ENCODE results near the gene ACSM6. TPM values are rescaled to one million over a fixed set of nuclear protein-coding genes. Genes with fewer than 3 reads are reported as not detected.

Gene ACSM6
- total RNA-seq, 2 donors from 2014 or later = not detected

DNA sequence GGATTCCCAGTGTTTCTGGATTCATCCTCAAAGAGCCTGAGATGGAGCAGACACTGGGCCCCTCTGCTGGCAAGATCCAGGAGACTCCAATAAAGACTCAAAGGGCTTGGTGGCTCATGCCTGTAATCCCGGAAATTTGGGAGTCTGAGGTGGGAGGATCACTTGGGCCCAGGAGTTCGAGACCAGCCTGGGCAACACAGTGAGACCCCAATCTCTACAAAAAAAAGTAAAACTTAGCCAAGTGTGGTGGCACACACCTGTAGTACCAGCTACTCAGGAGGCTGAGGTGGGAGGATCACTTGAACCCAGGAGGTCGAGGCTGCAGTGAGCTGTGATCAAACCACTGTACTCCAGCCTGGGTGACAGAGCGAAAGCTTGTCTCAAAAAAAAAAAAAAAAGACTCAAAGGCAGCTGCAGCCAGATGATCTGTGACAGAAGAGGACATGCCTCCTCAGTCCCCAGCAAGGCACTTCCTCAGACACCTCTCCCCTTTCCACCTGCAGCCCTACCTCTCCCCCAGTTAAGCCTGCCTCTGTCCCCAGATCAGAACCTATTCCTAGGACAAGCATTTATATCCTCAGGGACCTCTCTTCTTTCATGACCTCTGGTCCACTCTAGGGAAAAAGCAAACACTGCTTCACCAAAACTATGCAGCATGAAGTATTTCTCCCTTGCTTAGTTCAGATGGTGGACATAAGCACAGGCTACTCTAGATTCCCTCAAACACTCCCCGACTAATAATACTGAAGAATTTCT is 68.9 kb downstream of the ACSM6 start:
- Histone ChIP-seq H3K9me3 (no peaks in the 10 kb centered on the region), H3K4me1 (ENCODE audit: control insufficient read depth in 1 of 2, low read depth in 2 of 2) (peaks cover 29 to 72% of the 10 kb centered on the region in 2 donors), H3K27me3 (replicated peaks; ENCODE audit: insufficient read depth) (no peaks in the 10 kb centered on the region), H3K27ac (peak overlapping the region in 1 of 2 donors; percentile 89), H3K36me3 (peaks cover 21% of the 10 kb centered on the region), H3K4me3 (no peak overlapping the region)
- no peak for DNase-seq (ENCODE audit: low spot score)
- ATAC-seq (ENCODE audit: insufficient number of reproducible peaks, low FRiP score, low read depth) = no peak
- TF ChIP-seq, protein P1, sequence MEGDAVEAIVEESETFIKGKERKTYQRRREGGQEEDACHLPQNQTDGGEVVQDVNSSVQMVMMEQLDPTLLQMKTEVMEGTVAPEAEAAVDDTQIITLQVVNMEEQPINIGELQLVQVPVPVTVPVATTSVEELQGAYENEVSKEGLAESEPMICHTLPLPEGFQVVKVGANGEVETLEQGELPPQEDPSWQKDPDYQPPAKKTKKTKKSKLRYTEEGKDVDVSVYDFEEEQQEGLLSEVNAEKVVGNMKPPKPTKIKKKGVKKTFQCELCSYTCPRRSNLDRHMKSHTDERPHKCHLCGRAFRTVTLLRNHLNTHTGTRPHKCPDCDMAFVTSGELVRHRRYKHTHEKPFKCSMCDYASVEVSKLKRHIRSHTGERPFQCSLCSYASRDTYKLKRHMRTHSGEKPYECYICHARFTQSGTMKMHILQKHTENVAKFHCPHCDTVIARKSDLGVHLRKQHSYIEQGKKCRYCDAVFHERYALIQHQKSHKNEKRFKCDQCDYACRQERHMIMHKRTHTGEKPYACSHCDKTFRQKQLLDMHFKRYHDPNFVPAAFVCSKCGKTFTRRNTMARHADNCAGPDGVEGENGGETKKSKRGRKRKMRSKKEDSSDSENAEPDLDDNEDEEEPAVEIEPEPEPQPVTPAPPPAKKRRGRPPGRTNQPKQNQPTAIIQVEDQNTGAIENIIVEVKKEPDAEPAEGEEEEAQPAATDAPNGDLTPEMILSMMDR (IDR thresholded peaks at IDR 0.05) = no peak

GRCh38 chr10:95263864-95264226 is 69.8 kb downstream of the ACSM6 start:
- no peak for ATAC-seq (ENCODE audit: insufficient number of reproducible peaks, low FRiP score, low read depth)
- no peak for DNase-seq (ENCODE audit: low spot score)
- H3K4me3 ChIP-seq = no peak overlapping the region
- H3K4me1 ChIP-seq (ENCODE audit: control insufficient read depth in 1 of 2, low read depth in 2 of 2) = peaks cover 39 to 81% of the 10 kb centered on the region in 2 donors
- no peaks in the 10 kb centered on the region for H3K9me3 ChIP-seq
- H3K27ac ChIP-seq = peak overlapping the region in 1 of 2 donors; percentile 23
- peaks cover 21% of the 10 kb centered on the region for H3K36me3 ChIP-seq
- H3K27me3 ChIP-seq (replicated peaks; ENCODE audit: insufficient read depth) = no peaks in the 10 kb centered on the region
- TF ChIP-seq, protein P1 (IDR thresholded peaks at IDR 0.05) = no peak

GRCh38 chr10:95264227-95265051 is 70.4 kb downstream of the ACSM6 start:
- Histone ChIP-seq H3K9me3 (no peaks in the 10 kb centered on the region), H3K4me1 (ENCODE audit: control insufficient read depth in 1 of 2, low read depth in 2 of 2) (peaks cover 42 to 86% of the 10 kb centered on the region in 2 donors), H3K36me3 (peaks cover 18% of the 10 kb centered on the region), H3K4me3 (no peak overlapping the region), H3K27ac (peak overlapping the region in 1 of 2 donors; percentile 23), H3K27me3 (replicated peaks; ENCODE audit: insufficient read depth) (no peaks in the 10 kb centered on the region)
- DNase-seq (ENCODE audit: low spot score) (no peak), ATAC-seq (ENCODE audit: insufficient number of reproducible peaks, low FRiP score, low read depth) (no peak)
- TF ChIP-seq, protein P1 (IDR thresholded peaks at IDR 0.05) = no peak

- Histone ChIP-seq H3K4me1 (ENCODE audit: control insufficient read depth in 1 of 2, low read depth in 2 of 2) (peaks cover 39 to 83% of the 10 kb centered on the region in 2 donors), H3K4me3 (no peak overlapping the region), H3K27me3 (replicated peaks; ENCODE audit: insufficient read depth) (no peaks in the 10 kb centered on the region), H3K9me3 (no peaks in the 10 kb centered on the region), H3K27ac (peak overlapping the region; percentile 86 to 89), H3K36me3 (peaks cover 21% of the 10 kb centered on the region)
- no peak for ATAC-seq (ENCODE audit: insufficient number of reproducible peaks, low FRiP score, low read depth)
- TF ChIP-seq, protein P1 (IDR thresholded peaks at IDR 0.05) = no peak
- DNase-seq (ENCODE audit: low spot score) = no peak
These were observed 71.5 kb downstream of the ACSM6 start for GRCh38 chr10:95265572-95265971.

- peak overlapping the region; percentile 86 to 89 for H3K27ac ChIP-seq
- ATAC-seq (ENCODE audit: insufficient number of reproducible peaks, low FRiP score, low read depth) = peak; percentile 52
- peaks cover 25% of the 10 kb centered on the region for H3K36me3 ChIP-seq
- no peaks in the 10 kb centered on the region for H3K9me3 ChIP-seq
- no peaks in the 10 kb centered on the region for H3K27me3 ChIP-seq (replicated peaks; ENCODE audit: insufficient read depth)
- TF ChIP-seq, protein P1 (IDR thresholded peaks at IDR 0.05) = no peak
- no peak overlapping the region for H3K4me3 ChIP-seq
- no peak for DNase-seq (ENCODE audit: low spot score)
- H3K4me1 ChIP-seq (ENCODE audit: control insufficient read depth in 1 of 2, low read depth in 2 of 2) = peaks cover 29 to 80% of the 10 kb centered on the region in 2 donors
These were observed 72.6 kb downstream of the ACSM6 start for GRCh38 chr10:95266674-95267095.
